VCaP (cell line): ENCODE results near the gene SKOR1.

Experiments used
- H3K27ac ChIP-seq: fragments of 450-650 bp; 2 replicates; pipeline ENCODE4 v1.5.1; 2017
- CTCF ChIP-seq: fragments of 450-650 bp; conservative IDR thresholded peaks from 2 replicates; pipeline ENCODE4 v1.5.1; 2017; ENCODE audit warnings: mild to moderate bottlenecking, moderate library complexity

The SKOR1 gene

DNA sequence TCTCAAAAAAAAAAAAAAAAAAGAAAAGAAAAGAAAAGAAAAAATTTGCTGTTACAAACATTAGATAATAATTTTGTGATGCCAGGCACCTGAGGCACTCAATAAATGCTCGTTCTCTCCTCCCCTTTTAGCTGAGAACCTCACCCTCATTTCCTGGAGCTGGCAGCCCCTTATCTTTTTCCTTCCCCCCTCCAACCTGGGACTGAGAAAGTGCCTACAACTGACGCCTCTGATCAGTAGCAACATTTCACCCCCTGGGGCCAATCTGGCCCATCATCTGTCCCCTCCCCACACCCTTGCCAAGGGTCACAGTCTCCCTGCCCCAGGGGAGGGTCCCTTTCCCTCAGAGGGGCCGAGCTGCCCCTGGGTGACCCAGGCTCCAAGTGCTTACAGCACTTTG is 27.1 kb downstream of the SKOR1 start:
- TF ChIP-seq CTCF: no peak
- H3K27ac ChIP-seq: no peak overlapping the region

DNA sequence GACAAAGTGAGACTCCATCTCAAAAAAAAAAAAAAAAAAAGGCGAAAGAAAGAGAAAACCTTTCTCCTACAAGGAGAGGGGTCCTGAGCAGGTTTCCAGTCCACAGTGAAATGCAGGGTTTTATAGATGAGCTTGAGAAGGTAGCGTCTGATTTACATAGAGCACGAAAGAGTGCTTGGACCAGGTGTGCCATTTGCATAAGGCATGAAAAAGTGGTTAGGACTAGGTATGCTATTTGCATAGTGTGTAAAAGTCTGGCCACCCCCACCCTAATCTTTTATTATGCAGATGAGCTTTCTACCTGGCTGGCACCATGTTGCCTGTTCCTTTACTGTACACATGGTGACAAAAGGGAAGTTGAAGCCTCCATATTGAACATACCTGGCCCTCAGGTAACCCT is 28.1 kb downstream of the SKOR1 start:
- H3K27ac ChIP-seq: no peak overlapping the region

DNA sequence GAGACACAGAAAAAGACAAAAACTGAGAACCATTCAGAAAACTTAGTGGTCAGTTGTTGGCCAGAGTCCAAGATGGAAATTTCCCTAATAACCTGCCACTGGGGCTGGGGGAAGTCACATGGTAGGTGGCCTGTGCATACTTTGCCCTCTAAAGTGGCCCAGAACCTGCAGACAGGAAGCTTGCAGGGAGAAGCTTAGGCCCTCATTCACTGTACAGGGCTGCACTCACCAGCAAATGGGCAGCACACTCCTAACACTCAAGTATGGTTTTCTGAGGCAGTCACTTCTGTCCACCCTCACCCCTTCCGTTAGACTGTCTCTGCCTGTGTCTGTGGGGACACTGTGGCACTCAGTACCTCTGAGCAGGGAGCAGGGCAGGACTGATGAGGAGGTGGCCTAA is 29.0 kb downstream of the SKOR1 start:
- no peak for TF ChIP-seq CTCF
- H3K27ac ChIP-seq: no peak overlapping the region

More for the DNA sequence above, 28.1 kb downstream of the SKOR1 start:
- TF ChIP-seq CTCF: no peak

GRCh38 chr15:67855842-67856241 is 30.5 kb downstream of the SKOR1 start:
- H3K27ac ChIP-seq: no peak overlapping the region
- TF ChIP-seq CTCF: no peak

- no peak overlapping the region for H3K27ac ChIP-seq
- TF ChIP-seq CTCF: no peak
Measured at GRCh38 chr15:67857220-67857619, 31.9 kb downstream of the SKOR1 start.

- no peak overlapping the region for H3K27ac ChIP-seq
- TF ChIP-seq CTCF: no peak
Measured at GRCh38 chr15:67859331-67859946, 34.1 kb downstream of the SKOR1 start.

DNA sequence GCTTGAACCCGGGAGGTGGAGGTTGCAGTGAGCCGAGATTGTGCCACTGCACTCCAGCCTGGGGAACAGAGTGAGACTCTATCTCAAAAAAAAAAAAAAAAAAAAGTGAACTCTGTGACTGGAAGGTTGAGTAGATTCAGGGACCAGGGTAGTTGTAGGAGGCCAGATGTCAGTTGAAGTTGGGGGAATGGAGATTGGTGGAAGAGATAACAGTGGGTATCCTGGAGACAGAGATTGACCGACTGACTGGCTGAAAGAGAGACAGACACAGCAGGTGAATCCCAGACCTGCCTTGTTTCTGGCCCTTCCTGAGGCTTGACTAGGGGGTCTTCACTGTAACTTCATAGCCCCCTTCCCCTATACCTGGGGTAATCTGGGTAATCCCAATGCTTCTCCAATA is 36.7 kb downstream of the SKOR1 start:
- no peak for TF ChIP-seq CTCF
- no peak overlapping the region for H3K27ac ChIP-seq
